Stimulated activated CD8-positive, alpha-beta memory T cell treated with anti-CD3 and anti-CD28 coated beads, Interleukin-15, amount 100 ng/mL, for 4 hours (primary cell): Measurements from ENCODE around the gene POU2F1.

Experiments used
- DNase-seq, 2 donors: peaks; one replicate each; pipeline ENCODE4 v3.0.0-alpha.2; 2020; ENCODE audit warnings: low read depth in 2 of 2

POU2F1 gene

DNA sequence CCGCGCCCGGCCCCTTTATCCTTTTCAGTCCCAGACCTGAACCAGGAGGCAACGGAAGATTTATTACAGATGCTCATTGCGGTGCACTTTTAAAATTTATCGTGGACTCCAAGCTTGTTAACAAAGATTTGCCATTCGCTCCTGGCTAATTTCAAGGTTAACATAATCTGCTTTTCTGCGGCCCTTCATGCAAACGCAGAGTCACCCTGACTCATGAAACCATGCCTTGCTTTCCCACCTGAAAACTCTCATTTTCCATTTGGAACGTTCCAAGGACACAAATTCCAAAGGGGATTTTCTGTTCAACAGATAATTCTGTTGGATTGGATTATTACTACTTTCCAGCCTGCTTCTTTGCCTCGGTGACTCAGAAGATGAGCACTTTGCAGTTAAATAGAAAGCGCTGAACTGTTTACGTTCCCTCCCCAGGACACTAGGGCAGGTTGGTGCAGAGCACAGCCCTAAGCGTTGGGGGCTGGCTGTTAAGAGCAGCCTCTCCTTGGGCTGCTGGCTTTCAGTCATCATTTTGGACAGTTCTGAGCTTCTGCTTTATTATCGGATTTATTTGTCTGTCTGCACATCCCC lies 246.5 kb downstream of the POU2F1 start:
- no peak for DNase-seq

DNA sequence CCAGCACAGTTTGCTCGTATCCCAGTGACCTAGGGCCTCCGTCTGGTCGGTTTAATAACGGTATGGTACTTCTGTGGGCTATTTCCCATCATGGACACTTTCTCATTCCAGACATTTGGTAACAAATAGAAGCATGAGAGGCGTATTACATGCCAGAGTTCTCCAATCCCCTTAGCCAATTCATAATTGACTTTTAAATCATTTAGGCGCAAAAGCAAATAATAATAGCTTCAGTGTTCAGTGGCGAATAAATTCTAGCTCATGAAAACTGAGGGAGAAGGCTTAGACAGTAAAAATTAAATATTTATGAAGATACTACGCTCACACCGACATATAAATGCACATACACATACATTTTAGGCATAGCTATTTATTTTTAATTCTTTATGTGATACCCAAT lies 247.1 kb downstream of the POU2F1 start:
- DNase-seq = no peak

DNA sequence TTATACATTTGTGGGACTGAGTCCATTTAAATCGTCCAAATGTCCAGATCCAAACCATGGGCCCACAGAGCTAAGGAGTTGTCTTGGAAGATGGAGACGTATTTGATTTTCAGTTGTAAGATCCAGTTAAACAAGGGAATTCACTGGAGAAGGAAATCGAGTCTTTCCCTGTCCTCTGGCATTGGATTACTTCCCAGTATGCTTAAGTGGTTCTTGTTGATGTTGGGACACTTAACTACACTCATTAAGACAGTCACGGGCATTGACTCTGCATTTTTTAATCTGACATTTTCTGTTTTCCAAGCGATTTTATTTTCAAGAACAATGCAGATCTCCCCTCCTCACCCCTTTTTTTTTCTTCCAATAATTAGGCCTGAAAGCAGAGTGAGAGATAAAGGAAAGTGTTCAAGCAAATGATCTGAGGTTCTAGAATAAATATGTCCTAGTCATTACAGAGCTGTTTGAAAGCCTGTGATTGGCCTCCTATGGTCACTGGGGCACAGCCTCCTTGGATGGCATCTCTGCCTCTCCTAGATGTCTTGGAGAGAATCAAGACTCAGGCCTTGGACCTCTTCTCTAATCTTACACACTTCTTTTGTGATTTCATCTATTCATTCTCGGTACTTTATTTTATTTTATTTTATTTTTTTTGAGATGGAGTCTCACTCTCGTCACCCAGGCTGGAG lies 248.7 kb downstream of the POU2F1 start:
- no peak for DNase-seq

DNA sequence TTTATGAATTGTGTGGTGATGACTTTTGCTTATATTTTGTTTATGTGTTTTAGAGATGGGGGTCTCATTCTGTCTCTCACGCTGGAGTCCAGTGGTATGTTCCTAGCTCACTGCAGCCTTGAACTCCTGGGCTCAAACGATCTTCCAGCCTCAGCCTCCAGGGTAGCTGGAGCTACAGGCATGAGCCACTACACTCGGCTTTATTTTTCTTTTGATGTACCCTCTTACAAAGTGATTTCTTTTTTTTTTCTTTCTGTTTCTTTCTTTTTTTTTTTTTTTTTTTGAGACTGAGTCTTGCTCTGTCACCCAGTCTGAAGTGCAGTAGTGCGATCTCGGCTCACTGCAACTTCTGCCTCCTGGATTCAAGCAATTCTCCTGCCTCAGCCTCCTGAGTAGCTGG lies 250.9 kb downstream of the POU2F1 start:
- no peak for DNase-seq

DNA sequence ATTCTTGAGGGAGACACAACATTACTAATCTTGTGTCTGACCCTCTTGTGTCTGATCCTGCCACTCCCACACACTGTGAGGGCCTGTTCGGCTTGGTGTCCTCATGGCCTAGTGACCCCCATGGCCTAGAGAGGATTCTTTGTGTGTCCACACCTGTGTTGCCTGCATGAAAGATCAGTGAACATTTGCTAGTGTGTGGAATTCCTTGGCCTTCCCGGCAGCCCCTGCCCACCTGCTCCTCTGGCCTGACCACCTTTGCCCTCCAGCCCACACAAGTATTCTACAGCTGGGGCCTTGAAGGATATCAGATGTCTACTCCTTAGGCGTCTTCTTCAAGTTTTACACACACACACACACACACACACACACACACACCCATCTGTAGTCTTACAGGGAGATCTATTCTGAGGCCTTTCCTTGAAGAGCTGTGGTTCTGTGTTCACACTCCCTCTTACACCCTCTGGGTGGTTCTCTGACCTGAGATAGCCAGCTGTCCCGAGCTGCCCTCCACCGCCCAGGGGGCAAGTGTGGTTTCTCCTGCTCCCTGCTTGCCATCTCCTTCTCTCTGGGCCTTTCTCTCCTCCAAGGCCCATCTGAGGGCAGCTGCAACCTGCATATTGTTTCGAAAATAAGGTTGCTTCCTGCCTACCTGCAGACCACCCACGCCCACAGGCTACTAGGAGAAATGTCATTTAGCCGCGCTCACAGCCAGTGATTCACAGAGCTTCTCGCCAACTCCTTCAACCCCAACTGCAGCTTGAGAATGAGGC lies 252.3 kb downstream of the POU2F1 start:
- no peak for DNase-seq

DNA sequence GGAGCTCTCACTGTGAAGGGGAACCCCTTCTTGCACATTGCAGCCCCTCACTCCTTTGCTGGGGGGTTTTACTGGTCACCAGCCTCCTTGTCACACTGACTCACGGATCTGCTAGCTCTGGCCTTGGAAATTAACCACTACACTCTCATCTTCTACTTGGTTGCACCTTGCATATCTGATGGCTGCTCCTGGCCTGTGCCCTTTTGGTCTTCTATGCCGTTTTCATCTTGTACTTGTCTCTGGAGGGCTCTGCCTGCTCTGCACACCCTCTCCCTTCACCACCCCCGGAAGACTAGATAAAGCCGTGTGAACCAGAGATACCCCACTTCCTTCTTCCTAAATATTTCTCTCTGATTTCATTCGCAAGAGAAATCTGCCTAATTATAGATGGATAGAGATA lies 253.1 kb downstream of the POU2F1 start:
- no peak for DNase-seq

DNA sequence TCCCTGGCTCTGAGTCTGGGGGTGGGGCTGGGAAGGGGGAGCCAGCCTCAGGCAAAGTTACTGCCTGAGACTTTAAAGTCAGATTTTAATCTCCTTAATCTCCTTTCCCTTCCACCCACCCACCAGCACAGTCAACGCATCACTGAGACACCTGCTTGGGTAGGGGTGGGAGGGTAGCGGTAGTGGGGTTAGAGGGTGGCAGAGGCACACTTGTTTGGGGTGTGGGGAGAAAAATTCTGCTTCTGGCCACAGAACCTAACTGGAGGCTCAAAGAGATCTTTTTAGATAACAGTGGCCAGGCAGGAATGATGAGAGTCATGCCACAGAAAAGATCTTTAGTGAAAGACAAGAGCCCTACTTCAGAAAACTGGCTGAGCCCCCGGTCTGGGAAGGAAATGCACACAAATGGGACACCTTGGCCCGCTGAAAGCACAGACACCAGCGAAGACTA lies 253.5 kb downstream of the POU2F1 start:
- DNase-seq = no peak

DNA sequence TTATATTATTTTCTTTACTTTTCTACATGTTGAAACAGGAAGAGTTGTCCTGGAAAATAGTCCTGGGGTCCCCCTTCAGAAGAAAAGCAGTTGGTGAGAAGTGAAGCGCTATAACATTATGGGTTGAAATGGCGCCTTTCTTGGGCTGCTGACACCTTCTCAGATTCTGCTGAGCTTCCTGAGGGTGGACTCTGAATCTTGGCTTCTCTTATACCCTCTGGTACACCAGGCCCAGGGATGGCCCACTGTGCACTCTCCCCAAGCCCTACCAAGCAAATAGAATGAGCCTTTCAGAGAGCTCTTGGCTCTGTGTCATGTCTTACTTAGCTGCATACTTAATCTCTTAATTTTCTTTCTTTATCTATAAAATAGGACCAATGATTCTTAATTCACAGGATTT lies 255.4 kb downstream of the POU2F1 start:
- DNase-seq = no peak
